ENCODE results near the gene OPRL1. TPM values are rescaled to one million over a fixed set of nuclear protein-coding genes. Genes with fewer than 3 reads are reported as not detected.

Gene OPRL1
- total and polyA plus RNA-seq, 12 donors, result 0.19 to 1.3 (median 0.40) TPM

- Histone ChIP-seq H3K4me1 (peaks cover 5 to 46% (median 25%) of the 10 kb centered on the region in 9 donors), H3K4me3 (peak overlapping the region; percentile 77 to 100 (median 93)), H3K27ac (peak overlapping the region; percentile 33 to 92 (median 88)), H3K36me3 (peaks cover 0 to 2% (median 0%) of the 10 kb centered on the region in 9 donors), H3K9me3 (no peaks in the 10 kb centered on the region), H3K27me3 (no peaks in the 10 kb centered on the region)
- ATAC-seq (peak; percentile 1 to 30 (median 19)), DNase-seq (peak in 1 of 2 donors; percentile 59)
- WGBS, 2 donors, result 1 to 2% methylated on average over 47 to 51 of the region's 51 CpGs
- no peak for TF ChIP-seq CTCF (IDR thresholded peaks at IDR 0.05)
- intact Hi-C loops (cut with DNase I), result loop anchor here in 2 of 10 donors (2.0 kb wide), 1 partner anchor 83 kb away; the partner anchor contains the start of gene PRPF6 (in 2 of the 2)
Observed at GRCh38 chr20:64063389-64064144, 16.3 kb upstream of the OPRL1 start.

GRCh38 chr20:64064145-64064698 lies 15.7 kb upstream of the OPRL1 start:
- H3K4me1 ChIP-seq, result peaks cover 5 to 46% (median 25%) of the 10 kb centered on the region in 9 donors
- 32 to 37% methylated on average over 12 of the region's 12 CpGs for WGBS, 2 donors
- peak overlapping the region in 8 of 10 donors; percentile 49 to 92 (median 89) for H3K27ac ChIP-seq
- peak overlapping the region in 9 of 10 donors; percentile 77 to 100 (median 94) for H3K4me3 ChIP-seq
- no peaks in the 10 kb centered on the region for H3K9me3 ChIP-seq
- H3K36me3 ChIP-seq, result peaks cover 0 to 2% (median 0%) of the 10 kb centered on the region in 9 donors
- intact Hi-C loops (cut with DNase I), result no loop called here
- DNase-seq (no peak), ATAC-seq (peak in 3 of 8 donors; percentile 8 to 20 (median 19))
- H3K27me3 ChIP-seq, result no peaks in the 10 kb centered on the region
- no peak for TF ChIP-seq CTCF (IDR thresholded peaks at IDR 0.05)

GRCh38 chr20:64065062-64065973 lies 14.6 kb upstream of the OPRL1 start:
- no peaks in the 10 kb centered on the region for H3K27me3 ChIP-seq
- H3K4me3 ChIP-seq, result no peak overlapping the region
- ATAC-seq (no peak), DNase-seq (no peak)
- peaks cover 0 to 6% (median 0%) of the 10 kb centered on the region in 9 donors for H3K36me3 ChIP-seq
- peaks cover 5 to 46% (median 25%) of the 10 kb centered on the region in 9 donors for H3K4me1 ChIP-seq
- TF ChIP-seq CTCF (IDR thresholded peaks at IDR 0.05), result no peak
- WGBS, 2 donors, result 60% methylated on average over 27 of the region's 27 CpGs
- H3K9me3 ChIP-seq, result no peaks in the 10 kb centered on the region
- no peak overlapping the region for H3K27ac ChIP-seq
- intact Hi-C loops (cut with DNase I), result loop anchor here in 1 of 10 donors (5.0 kb wide), 1 partner anchor 83 kb away; the partner anchor contains the start of gene PRPF6

GRCh38 chr20:64065974-64066343 lies 13.9 kb upstream of the OPRL1 start:
- TF ChIP-seq CTCF (IDR thresholded peaks at IDR 0.05), result no peak
- ATAC-seq, result no peak
- WGBS, 2 donors, result 54 to 57% methylated on average over 5 of the region's 5 CpGs
- no peak for DNase-seq
- H3K9me3 ChIP-seq, result no peaks in the 10 kb centered on the region
- no peak overlapping the region for H3K27ac ChIP-seq
- H3K4me1 ChIP-seq, result peaks cover 5 to 46% (median 25%) of the 10 kb centered on the region in 9 donors
- H3K27me3 ChIP-seq, result no peaks in the 10 kb centered on the region
- peaks cover 0 to 12% (median 0%) of the 10 kb centered on the region in 9 donors for H3K36me3 ChIP-seq
- no peak overlapping the region for H3K4me3 ChIP-seq
- intact Hi-C loops (cut with DNase I), result loop anchor here in 1 of 10 donors (5.0 kb wide), 1 partner anchor 84 kb away; the partner anchor contains the start of gene PRPF6
